COLO668 (cell line): ENCODE measurements around the gene CFL1.

Experiments used
- DNase-seq: peaks from one replicate; lab custom pipeline; 2025; ENCODE audit not compliant: unreplicated experiment; lab: John Stamatoyannopoulos, UW

The CFL1 gene

DNA sequence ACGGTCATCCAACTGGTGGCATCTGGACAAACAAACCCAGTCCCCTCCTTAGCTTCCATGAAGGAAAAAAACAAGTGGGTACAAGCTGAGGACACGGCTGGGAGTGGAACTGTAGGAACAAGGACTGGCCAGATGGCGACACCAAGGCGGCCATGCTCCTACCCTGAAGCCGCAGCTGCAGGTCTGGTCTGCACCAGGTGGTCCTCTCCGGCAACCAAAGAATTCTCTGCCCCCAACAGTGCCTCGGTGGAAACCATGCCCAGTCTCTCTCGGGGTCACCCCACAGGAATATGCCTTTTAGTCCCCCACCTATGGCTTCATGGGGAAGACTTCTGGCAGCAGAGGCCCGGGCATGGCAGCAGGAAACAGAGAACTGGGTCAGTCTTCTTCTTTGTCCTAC is 48.5 kb downstream of the CFL1 start:
- no peak for DNase-seq

DNA sequence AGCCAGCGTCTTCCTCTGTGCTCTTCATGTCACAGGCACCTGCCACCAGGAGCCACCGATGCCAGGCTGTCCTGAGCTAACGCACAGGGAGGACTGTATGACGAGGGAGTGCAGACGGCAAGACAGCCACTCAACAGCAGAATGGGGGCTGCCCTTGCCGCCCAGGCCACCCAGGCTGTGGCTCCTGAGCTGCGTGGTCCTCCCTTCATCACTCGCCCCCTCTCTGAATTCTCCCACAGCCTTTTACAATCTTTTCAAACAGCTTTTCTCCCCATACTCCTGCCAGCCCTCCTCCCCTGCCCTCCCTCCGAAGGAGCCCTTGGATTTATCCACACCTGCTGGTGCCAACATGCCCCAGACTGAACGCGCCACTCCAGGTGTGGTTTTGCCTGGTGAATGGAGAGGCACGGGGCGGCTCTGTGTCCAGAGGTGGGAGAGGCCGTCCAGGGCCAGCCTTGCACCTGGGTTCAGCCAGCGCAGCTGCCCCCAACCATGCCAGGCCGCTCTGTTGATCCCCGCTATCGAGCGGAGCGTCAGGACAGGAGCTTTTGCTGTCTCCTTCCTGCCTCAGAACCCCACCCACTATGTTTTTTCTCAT is 49.1 kb downstream of the CFL1 start:
- DNase-seq = no peak

DNA sequence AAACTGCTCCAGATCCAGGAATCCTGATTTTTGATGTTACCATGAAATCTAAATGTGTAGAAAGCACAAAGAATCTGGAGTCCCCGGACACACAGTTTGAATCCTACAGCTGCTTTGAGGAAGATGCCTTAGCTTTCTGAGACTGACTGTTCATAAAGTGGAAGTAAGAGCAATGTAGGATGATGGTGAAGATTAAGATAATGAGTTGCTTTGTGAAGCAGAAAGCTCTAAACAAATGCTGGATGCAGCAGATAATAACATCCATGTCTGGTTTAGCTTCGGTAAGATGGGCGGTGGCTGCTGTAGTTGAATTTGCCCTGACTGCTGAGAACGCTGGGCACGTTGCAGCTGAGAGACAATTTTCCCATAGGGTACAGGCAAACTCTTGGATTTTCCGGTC is 51.0 kb downstream of the CFL1 start:
- no peak for DNase-seq
